Caki2 (cell line): ENCODE results near the gene ACAD8. TPM values are rescaled to one million over a fixed set of nuclear protein-coding genes. Genes with fewer than 3 reads are reported as not detected.
A peak's percentile ranks its signal among the peaks of the same experiment; 100 is the strongest.

Experiments
- DNase-seq: peaks from one replicate; pipeline ENCODE4 v3.0.0-alpha.2; 2015; ENCODE audit warnings: low read depth
- in situ Hi-C: cut with HindIII; loops from 2 replicates; pipeline ENCODE4 v1.10.0; 2016; ENCODE audit warnings: low sequenced_read_pairs, low pct_unique_long_range_greater_than_20kb, mixed read lengths
- total RNA-seq: library from RNA; depleted of rRNA; stranded (reverse); fragments of >200 nt; shearing (Covaris generic); gene quantifications from 2 replicates; pipeline ENCODE4 v1.2.3, GENCODE V29; 2014; ENCODE audit warnings: low replicate concordance; rRNA removed

Gene ACAD8
- 7.5 and 8.2 TPM in 2 replicates for total RNA-seq

GRCh38 chr11:134253188-134253993 is at the start of gene ACAD8, which contains the start of gene THYN1:
ACAD8 (plus strand) TSS chr11:134253568; CDS start chr11:134253601, 33 bp downstream.
THYN1 (minus strand) TSS chr11:134253352; CDS start chr11:134252882, 470 bp downstream.
- DNase-seq = peak; percentile 68
- in situ Hi-C loops = no loop called here

- in situ Hi-C loops = no loop called here
Measured at GRCh38 chr11:134205729-134206128, 47.6 kb upstream of the ACAD8 start.

GRCh38 chr11:134206185-134206584 is 47.2 kb upstream of the ACAD8 start:
- no peak for DNase-seq
- in situ Hi-C loops = no loop called here

More at GRCh38 chr11:134205729-134206128, 47.6 kb upstream of the ACAD8 start:
- DNase-seq = no peak

- DNase-seq = no peak
Measured at GRCh38 chr11:134207538-134208239, 45.7 kb upstream of the ACAD8 start.

GRCh38 chr11:134215836-134216235 is 37.5 kb upstream of the ACAD8 start:
- DNase-seq = no peak
- in situ Hi-C loops = no loop called here

More at GRCh38 chr11:134207538-134208239, 45.7 kb upstream of the ACAD8 start:
- in situ Hi-C loops = no loop called here

- DNase-seq = no peak
- in situ Hi-C loops = no loop called here
Measured at GRCh38 chr11:134216816-134217215, 36.6 kb upstream of the ACAD8 start.

- no peak for DNase-seq
- in situ Hi-C loops = no loop called here
Measured at GRCh38 chr11:134223121-134223520, 30.2 kb upstream of the ACAD8 start.

- in situ Hi-C loops = no loop called here
- DNase-seq = peak; percentile 76
Measured at GRCh38 chr11:134223836-134224709, 29.3 kb upstream of the ACAD8 start, which contains the start of the genes NCAPD3 and VPS26B. NCAPD3 (minus strand) TSS chr11:134223967; CDS start chr11:134223926, 41 bp downstream. VPS26B (plus strand) TSS chr11:134224671; CDS start chr11:134225123, 452 bp downstream.

GRCh38 chr11:134224710-134225664 is 28.4 kb upstream of the ACAD8 start:
- in situ Hi-C loops = no loop called here
- DNase-seq = no peak

GRCh38 chr11:134226806-134227325 is 26.5 kb upstream of the ACAD8 start:
- in situ Hi-C loops = no loop called here

GRCh38 chr11:134228625-134229024 is 24.7 kb upstream of the ACAD8 start:
- in situ Hi-C loops = no loop called here
- DNase-seq = no peak

More at GRCh38 chr11:134226806-134227325, 26.5 kb upstream of the ACAD8 start:
- DNase-seq = no peak

- no peak for DNase-seq
- in situ Hi-C loops = no loop called here
Measured at GRCh38 chr11:134229126-134229790, 24.1 kb upstream of the ACAD8 start.

GRCh38 chr11:134230339-134230738 is 23.0 kb upstream of the ACAD8 start:
- in situ Hi-C loops = no loop called here

GRCh38 chr11:134231958-134232659 is 21.3 kb upstream of the ACAD8 start:
- no peak for DNase-seq
- in situ Hi-C loops = no loop called here

More at GRCh38 chr11:134230339-134230738, 23.0 kb upstream of the ACAD8 start:
- DNase-seq = no peak

GRCh38 chr11:134233729-134234179 is 19.6 kb upstream of the ACAD8 start:
- DNase-seq = no peak
- in situ Hi-C loops = no loop called here

- no peak for DNase-seq
- in situ Hi-C loops = no loop called here
Measured at GRCh38 chr11:134235399-134235798, 18.0 kb upstream of the ACAD8 start.
